Frontal cortex (tissue), 1 donor: ENCODE measurements around the gene CABP5. TPM values are rescaled to one million over a fixed set of nuclear protein-coding genes. Genes with fewer than 3 reads are reported as not detected.

Source experiments
- total RNA-seq: library from RNA; depleted of rRNA; stranded (reverse); fragments of >200 nt; gene quantifications from one replicate; pipeline ENCODE4 v1.2.3, GENCODE V29; 2014

The CABP5 gene
- total RNA-seq, 1 donor from 2014 or later, result not detected

Other genes starting within 250 kb of the CABP5 start
- gene TPRX1, start 239.5 kb downstream of the CABP5 start, total RNA-seq, result not detected
- gene CRX, start 222.1 kb downstream of the CABP5 start, total RNA-seq, result not detected
- gene TPRX2, start 184.8 kb downstream of the CABP5 start, total RNA-seq, result not detected
- not detected for gene SULT2A1, start 157.8 kb downstream of the CABP5 start, total RNA-seq
- not detected for gene BSPH1, start 51.9 kb downstream of the CABP5 start, total RNA-seq
- not detected for gene ELSPBP1, start 49.4 kb downstream of the CABP5 start, total RNA-seq
- gene PLA2G4C, start 66.7 kb upstream of the CABP5 start, total RNA-seq, result 11.4 TPM
- 17.9 TPM for gene LIG1, start 126.3 kb upstream of the CABP5 start, total RNA-seq
- 2.0 TPM for gene ZSWIM9, start 126.6 kb upstream of the CABP5 start, total RNA-seq
- 12.6 TPM for gene CARD8, start 211.8 kb upstream of the CABP5 start, total RNA-seq
- 6.9 TPM for gene ZNF114, start 226.0 kb upstream of the CABP5 start, total RNA-seq